Motor neuron (in vitro differentiated cells): ENCODE results near the gene PARVB. TPM values are rescaled to one million over a fixed set of nuclear protein-coding genes. Genes with fewer than 3 reads are reported as not detected.

ENCODE experiments used
- ATAC-seq, 8 experiments: fragments of 200-7000 bp; cut with Tn5 transposase; replicated peaks in 6 of 8; 2 replicates each; pipeline ENCODE4 v1.8.0; 2021; ENCODE audit warnings: mild to moderate bottlenecking in 8 of 8, moderate library complexity in 8 of 8
- H3K27ac ChIP-seq, 2 donors: fragments of 250-450 bp; sonication (Bioruptor Pico); 2 replicates each; pipeline ENCODE4 v1.9.0; 2021; ENCODE audit warnings: antibody characterized with exemption in 2 of 2, mild to moderate bottlenecking in 2 of 2, moderate library complexity in 1 of 2
- H3K4me1 ChIP-seq, 2 donors: fragments of 250-450 bp; sonication (Bioruptor Pico); replicated peaks in 1 of 2; 2 replicates each; pipeline ENCODE4 v1.6.1; 2021; ENCODE audit warnings: antibody characterized with exemption in 2 of 2, mild to moderate bottlenecking in 2 of 2, moderate library complexity in 1 of 2
- H3K4me3 ChIP-seq, 5 donors: fragments of 250-450 bp; sonication (Bioruptor Pico); 2 replicates each; pipeline ENCODE4 v1.9.0; 2021; ENCODE audit warnings: antibody characterized with exemption in 5 of 5, mild to moderate bottlenecking in 5 of 5, moderate library complexity in 4 of 5
- WGBS, 10 experiments: fragments of 450-650 bp; shearing (Covaris generic); methylation state at CpG; one replicate each; pipeline ENCODE4 v1.0.0; 2022; 5-methylcytosine and 5-hydroxymethylcytosine counted together
- in situ Hi-C, 9 experiments: fragments of 400-800 bp; cut with MboI; loops; one replicate each; pipeline ENCODE4 v1.15.0; 2021; ENCODE audit warnings: low sequenced_read_pairs in 9 of 9, low pct_unique_long_range_greater_than_20kb in 2 of 9; ENCODE audit not compliant: unreplicated experiment in 9 of 9
- total RNA-seq, 8 experiments: library from RNA; unstranded; fragments of 300-600 nt; gene quantifications; 2 replicates each; pipeline versions ENCODE4 v1.2.3 to v1.2.4, GENCODE V29; 2022

The PARVB gene
- total RNA-seq, 8 experiments from 2014 or later, result 0.65 to 66.5 (median 3.3) TPM

DNA sequence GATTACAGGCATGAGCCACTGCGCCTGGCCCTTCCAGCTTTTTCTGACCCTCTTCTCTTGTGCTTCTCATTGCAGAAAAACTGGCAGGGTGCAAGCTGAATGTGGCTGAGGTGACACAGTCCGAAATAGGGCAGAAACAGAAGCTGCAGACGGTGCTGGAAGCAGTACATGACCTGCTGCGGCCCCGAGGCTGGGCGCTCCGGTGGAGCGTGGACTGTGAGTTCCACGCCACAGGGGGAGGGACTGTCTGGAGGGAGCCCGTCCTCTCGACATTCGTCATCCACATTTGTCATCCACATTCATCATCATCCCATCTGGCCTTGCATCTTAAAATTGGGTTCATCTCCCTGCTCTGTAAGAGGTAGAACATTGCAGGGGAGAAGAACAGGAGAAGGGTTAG lies 107.3 kb downstream of the PARVB start:
- in situ Hi-C loops, result no loop called here
- no peak overlapping the region for H3K4me3 ChIP-seq
- WGBS, 10 experiments, result 75 to 100% (median 88%) methylated on average over 1 to 7 of the region's 12 CpGs; no CpG with 5 or more reads in 4 of the 10 experiments
- peak in 3 of 8 experiments; percentile 38 to 67 (median 62) for ATAC-seq
- H3K27ac ChIP-seq, result no peak overlapping the region
- H3K4me1 ChIP-seq, result peaks cover 14 to 17% of the 10 kb centered on the region in 2 donors

DNA sequence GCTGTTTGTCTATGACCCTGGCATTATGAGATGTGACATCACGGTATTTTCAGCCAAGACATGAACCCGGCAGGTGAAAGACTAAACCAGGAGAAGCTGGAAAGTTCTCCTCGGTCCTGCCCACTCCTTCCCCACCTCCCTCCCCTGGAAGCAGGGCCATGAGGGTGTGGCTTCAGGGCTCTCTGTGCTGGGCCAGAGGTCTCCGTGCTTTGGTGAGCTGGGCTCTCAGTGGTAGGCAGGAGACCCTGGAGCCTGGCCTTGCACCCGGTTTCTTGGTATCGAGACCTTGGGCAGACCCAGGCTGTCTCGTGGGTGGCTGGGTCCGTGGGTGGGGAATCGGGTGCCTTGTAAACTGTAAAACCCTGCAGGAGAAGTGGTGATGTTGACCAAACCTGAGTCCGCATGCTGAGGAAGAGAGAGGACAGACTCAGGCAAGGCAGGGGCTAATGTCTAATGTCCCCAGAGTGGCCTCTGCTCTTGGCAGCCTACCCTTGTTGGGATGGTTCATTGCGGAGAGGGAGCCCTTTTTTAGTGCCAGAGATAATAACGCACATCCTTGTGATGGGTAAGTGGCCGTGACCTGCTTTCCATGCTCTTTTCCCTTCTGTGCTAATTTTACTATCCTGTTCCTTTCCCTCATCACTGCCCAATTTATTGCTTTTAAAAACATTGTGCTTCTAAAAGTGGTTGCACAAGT lies 108.0 kb downstream of the PARVB start:
- ATAC-seq, result no peak
- no peak overlapping the region for H3K4me3 ChIP-seq
- H3K27ac ChIP-seq, result no peak overlapping the region
- in situ Hi-C loops, result no loop called here
- WGBS, 10 experiments, result 86 to 100% (median 95%) methylated on average over 2 to 9 of the region's 13 CpGs; no CpG with 5 or more reads in 5 of the 10 experiments
- H3K4me1 ChIP-seq, result peaks cover 14 to 17% of the 10 kb centered on the region in 2 donors

DNA sequence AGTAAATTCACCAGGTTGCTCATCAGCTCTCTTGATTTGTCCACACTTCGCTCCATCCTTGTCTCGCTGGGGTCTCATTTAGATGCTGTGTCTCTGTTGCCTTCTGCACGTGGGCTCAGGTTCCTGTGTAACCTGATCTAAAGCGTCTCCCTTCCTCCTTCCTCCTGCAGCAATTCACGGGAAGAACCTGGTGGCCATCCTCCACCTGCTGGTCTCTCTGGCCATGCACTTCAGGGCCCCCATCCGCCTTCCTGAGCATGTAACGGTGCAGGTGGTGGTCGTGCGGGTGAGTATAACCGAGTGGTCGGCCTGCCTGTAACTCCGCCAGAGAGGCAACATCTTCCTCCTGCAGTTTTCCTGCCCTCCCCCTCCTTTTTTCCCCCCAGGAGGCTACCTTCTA lies 108.6 kb downstream of the PARVB start:
- ATAC-seq, result no peak
- WGBS, 10 experiments, result 40 to 100% (median 87%) methylated on average over 1 to 11 of the region's 12 CpGs; no CpG with 5 or more reads in 2 of the 10 experiments
- in situ Hi-C loops, result no loop called here
- H3K4me3 ChIP-seq, result no peak overlapping the region
- peaks cover 14 to 17% of the 10 kb centered on the region in 2 donors for H3K4me1 ChIP-seq
- no peak overlapping the region for H3K27ac ChIP-seq

DNA sequence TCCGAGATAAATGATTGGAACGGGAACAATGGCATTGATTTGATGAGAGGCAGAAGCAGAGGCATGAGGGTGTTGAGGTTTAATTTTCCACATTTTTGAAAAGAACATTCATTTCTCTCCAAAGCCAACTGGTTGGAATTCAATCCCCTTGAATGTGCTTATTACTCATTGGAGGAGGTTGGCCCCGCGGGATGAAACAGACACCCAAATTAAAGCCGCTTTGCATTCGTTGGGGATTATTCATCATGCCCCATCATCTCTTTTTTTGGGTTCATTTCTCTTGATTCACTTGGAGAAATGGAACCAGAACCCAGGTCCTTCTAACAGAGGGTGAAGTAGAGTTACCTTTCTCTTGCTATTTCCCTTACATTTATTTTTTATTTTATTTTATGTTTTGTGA lies 109.1 kb downstream of the PARVB start:
- WGBS, 10 experiments, result 20 to 100% (median 81%) methylated on average over 1 to 6 of the region's 6 CpGs; no CpG with 5 or more reads in 3 of the 10 experiments
- Histone ChIP-seq H3K4me1 (peaks cover 14 to 17% of the 10 kb centered on the region in 2 donors), H3K27ac (no peak overlapping the region), H3K4me3 (no peak overlapping the region)
- in situ Hi-C loops, result no loop called here
- ATAC-seq, result no peak

DNA sequence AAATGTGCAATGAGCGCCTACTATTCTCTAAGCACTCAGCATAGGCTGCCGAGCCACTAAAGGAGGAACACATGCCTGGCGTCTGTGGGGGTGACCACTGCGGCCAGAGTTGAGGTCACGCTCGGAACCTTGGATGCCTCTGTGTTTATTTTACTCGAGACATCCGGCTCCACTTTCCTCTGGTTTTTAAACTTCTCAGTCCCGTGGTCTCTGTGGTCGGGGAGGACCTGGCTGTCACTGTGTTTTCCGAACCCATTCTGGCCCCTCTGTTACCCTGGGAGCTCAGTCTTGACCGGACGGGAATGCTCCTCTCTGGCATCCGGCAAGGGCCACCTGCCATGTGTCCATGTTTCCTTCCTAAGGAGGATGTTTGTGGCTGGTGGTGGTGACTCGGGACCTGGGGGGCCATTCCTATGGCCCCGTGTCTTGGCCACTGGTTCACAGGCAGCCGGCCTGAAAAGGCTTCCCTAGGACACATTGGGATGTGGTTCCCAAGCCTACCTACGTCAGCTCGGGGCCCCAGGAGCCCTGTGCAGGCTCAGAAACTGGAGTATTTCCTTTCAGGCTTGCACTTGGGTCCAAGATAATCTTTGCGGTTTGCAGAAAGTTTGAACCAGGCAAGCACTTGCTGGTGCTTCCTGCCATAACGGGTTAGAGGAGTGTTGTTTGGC lies 109.9 kb downstream of the PARVB start:
- ATAC-seq, result peak in 1 of 8 experiments; percentile 23
- WGBS, 10 experiments, result 75 to 94% (median 90%) methylated on average over 2 to 13 of the region's 21 CpGs; no CpG with 5 or more reads in 3 of the 10 experiments
- H3K27ac ChIP-seq, result no peak overlapping the region
- peaks cover 14 to 17% of the 10 kb centered on the region in 2 donors for H3K4me1 ChIP-seq
- in situ Hi-C loops, result no loop called here
- no peak overlapping the region for H3K4me3 ChIP-seq

DNA sequence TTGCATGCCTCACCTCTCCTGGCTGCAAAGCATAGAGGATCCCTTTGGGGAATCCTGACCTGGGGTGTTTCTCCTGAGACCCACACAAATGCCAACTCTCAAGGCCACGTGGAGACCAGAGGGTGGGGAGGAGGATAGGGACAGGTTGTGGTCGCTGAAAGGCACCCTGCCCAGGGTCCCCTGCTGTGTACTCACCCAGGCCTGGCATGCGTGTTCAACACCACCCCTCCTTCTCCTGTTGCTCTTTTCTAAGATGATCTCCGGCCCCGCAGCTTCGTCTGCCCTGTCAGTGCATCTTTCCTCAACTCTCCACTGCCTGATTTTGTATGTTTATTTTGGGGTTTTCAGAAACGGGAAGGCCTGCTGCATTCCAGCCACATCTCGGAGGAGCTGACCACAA lies 112.0 kb downstream of the PARVB start:
- in situ Hi-C loops, result no loop called here
- 87 to 100% (median 92%) methylated on average over 2 to 5 of the region's 8 CpGs; no CpG with 5 or more reads in 5 of the 10 experiments for WGBS, 10 experiments
- H3K4me3 ChIP-seq, result no peak overlapping the region
- ATAC-seq, result no peak
- H3K27ac ChIP-seq, result no peak overlapping the region
- H3K4me1 ChIP-seq, result peaks cover 0 to 3% of the 10 kb centered on the region in 2 donors

DNA sequence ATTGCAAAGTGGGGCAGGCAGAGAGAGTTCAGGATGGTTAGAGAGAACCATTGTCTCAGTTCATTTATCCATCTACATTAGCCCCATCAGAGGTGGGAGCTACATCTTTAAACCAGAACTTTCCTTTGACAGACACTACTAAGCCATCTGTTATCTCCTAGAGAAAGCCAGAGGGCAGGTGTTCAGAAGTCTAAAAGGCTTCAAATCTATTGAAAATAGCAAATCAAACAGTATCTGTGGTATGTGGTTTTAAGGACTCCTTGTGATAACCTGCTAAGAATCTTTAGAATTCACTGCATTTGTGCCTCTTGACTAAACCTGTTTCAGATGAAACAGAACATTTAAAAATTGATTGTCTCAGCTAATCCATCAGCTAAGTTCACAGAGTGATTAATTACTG lies 112.7 kb downstream of the PARVB start:
- Histone ChIP-seq H3K27ac (no peak overlapping the region), H3K4me3 (no peak overlapping the region), H3K4me1 (no peaks in the 10 kb centered on the region)
- ATAC-seq, result no peak
- in situ Hi-C loops, result no loop called here

DNA sequence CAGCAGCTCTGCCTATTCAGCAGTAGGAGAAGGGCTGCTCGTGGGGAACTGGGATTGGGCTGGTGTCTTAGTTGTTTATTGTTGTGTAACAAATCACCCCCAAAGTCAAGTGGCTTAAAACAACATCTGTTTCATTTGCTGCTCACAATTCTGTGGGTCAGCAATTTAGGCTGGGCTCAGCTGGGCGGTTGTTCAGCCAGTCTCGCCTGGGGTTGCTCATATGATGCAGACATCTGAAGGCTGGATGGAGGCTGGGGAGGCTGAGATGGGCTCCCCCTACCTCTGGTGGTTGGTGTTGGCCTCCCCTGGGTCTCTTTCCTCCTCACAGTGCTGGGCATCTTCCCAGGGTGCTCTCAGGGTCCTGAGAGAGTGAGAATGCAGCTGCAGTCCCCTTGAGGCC lies 113.3 kb downstream of the PARVB start:
- Histone ChIP-seq H3K27ac (no peak overlapping the region), H3K4me3 (no peak overlapping the region), H3K4me1 (no peaks in the 10 kb centered on the region)
- 67 to 94% (median 83%) methylated on average over 1 to 3 of the region's 3 CpGs; no CpG with 5 or more reads in 7 of the 10 experiments for WGBS, 10 experiments
- in situ Hi-C loops, result no loop called here
- no peak for ATAC-seq

DNA sequence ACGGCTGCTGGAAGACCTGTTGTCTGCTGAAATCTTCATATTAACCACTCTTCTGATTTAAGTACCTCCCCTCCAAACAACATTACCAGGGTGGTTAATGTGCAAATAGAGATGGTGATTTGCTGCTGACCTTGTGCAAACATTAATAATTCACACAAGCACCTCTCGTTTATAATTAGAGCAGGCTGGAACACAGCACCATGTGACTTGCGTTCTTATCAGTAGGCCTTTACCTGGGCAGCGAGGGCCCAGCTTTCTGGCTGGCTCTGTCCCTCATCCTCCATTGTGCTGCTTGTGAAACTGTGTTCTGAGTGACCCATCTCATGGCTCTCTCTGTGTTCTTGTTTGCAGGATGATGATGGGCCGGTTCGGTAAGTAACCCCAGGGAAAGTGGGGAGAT lies 115.7 kb downstream of the PARVB start:
- Histone ChIP-seq H3K27ac (no peak overlapping the region), H3K4me1 (peaks cover 11 to 18% of the 10 kb centered on the region in 2 donors), H3K4me3 (no peak overlapping the region)
- no peak for ATAC-seq
- in situ Hi-C loops, result no loop called here
- WGBS, 10 experiments, result 70 to 100% (median 86%) methylated on average over 2 to 6 of the region's 6 CpGs; no CpG with 5 or more reads in 4 of the 10 experiments

DNA sequence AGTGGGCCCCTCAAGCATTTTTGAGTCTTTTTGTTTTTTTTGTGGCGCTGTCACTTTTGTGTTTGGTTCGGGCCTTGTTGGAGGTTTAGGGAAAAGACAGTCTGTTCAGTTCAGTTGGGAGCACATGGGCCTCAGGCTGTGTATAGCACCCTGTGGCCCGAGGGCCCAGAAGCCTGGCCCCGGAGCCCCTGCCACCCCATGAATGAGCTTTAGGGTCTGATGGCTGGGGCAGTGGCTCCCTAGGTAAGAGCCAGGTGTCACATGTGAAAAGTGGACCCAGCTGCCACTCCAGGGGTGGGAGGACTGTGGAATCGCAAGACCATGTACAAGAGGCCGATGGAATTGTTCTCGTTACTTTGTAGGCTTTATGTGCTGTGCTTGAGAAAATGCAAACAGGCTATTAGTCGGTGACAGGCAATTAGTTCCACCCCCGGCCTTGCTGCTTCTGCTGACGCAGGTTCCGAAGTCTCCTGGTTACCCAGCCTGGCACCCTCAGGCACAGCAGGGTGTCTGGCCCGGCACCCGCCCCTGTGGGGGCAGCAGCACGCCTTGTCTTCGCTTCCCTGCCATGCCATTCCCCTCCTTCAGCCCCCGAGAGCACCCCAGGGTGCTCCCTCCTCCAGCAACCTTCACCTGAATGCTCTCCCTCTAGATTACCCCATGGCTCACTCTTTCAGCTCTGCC lies 118.5 kb downstream of the PARVB start:
- Histone ChIP-seq H3K4me1 (peaks cover 26 to 44% of the 10 kb centered on the region in 2 donors), H3K27ac (no peak overlapping the region), H3K4me3 (no peak overlapping the region)
- 69 to 100% (median 80%) methylated on average over 1 to 6 of the region's 16 CpGs; no CpG with 5 or more reads in 3 of the 10 experiments for WGBS, 10 experiments
- in situ Hi-C loops, result no loop called here
- peak in 1 of 8 experiments; percentile 42 for ATAC-seq

DNA sequence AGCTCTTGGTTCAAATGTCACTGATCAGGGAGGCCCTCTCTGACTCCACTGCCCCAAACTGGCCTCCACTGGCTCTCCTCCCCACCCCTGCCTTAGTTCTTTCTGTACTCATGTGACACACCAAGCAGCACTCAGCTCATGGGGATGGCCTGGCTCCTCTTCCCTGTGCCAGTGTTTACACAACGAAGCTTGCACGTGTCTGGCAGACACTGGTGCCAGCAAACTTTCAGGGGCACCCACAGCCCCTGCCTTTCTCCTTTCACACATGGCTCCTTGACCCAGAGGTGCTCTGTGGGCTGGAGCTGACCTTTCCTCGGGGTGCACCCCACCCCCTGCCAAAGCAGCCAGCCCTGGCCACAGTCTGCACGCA lies 119.0 kb downstream of the PARVB start:
- peak in 6 of 8 experiments; percentile 21 to 70 (median 52) for ATAC-seq
- no peak overlapping the region for H3K4me3 ChIP-seq
- 80% methylated on average over 1 of the region's 4 CpGs; no CpG with 5 or more reads in 9 of the 10 experiments for WGBS, 10 experiments
- H3K4me1 ChIP-seq, result peaks cover 32 to 49% of the 10 kb centered on the region in 2 donors
- H3K27ac ChIP-seq, result no peak overlapping the region
- in situ Hi-C loops, result no loop called here

DNA sequence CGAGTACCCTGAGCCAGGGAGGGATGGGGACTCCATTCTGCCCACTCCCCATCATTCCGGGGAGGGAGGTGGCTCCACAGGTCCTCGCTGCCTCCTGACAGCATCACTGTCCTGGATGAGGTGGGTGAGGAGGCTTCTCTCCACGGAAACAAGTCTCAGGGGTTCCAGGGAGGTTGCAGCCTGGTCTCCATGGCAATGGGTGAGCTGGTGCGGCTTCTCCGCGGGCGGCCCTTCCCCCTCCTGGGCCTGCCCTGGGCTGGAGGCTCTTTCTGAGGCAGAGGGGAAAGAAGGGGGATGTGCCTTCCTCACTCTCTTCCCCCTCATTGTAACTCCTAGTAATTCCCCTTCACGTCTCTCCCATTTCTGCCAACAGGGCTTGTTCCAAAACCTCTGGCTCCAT lies 119.5 kb downstream of the PARVB start:
- no peak overlapping the region for H3K4me3 ChIP-seq
- peak in 5 of 8 experiments; percentile 64 to 79 (median 76) for ATAC-seq
- 22 to 100% (median 56%) methylated on average over 1 to 3 of the region's 9 CpGs; no CpG with 5 or more reads in 5 of the 10 experiments for WGBS, 10 experiments
- peaks cover 36 to 54% of the 10 kb centered on the region in 2 donors for H3K4me1 ChIP-seq
- in situ Hi-C loops, result no loop called here
- H3K27ac ChIP-seq, result no peak overlapping the region

DNA sequence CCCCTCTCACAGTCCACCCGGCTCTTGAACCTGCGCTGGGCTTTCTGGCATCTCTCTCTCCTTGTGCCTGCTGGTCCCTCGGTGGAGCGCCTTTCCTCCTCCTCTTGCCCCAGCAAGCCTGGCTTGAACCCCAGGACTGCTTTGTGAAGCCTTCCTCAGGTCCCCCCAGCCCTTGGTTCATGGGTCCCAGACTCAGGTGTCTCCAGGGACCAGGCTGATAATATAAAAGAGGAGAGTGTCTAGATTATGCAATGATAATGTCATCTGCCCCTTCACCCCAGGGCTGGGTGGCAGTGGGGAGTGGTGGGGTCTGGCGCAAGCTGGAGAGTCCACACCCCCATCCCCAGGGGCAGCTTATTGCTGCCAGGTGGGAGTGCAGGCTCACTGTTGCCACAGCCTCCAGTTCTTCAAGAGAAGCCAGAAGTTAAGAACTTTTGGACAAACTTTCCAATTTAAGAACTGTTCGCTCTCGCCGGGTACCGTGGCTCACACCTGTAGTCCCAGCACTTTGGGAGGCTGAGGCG lies 120.0 kb downstream of the PARVB start:
- WGBS, 10 experiments, result 60 to 100% (median 88%) methylated on average over 1 to 8 of the region's 10 CpGs; no CpG with 5 or more reads in 3 of the 10 experiments
- H3K4me3 ChIP-seq, result no peak overlapping the region
- ATAC-seq, result no peak
- H3K4me1 ChIP-seq, result peaks cover 36 to 54% of the 10 kb centered on the region in 2 donors
- in situ Hi-C loops, result no loop called here
- no peak overlapping the region for H3K27ac ChIP-seq
